WTC11 (cell line): ENCODE measurements around the gene LGR6. TPM values are rescaled to one million over a fixed set of nuclear protein-coding genes. Genes with fewer than 3 reads are reported as not detected.

Experiments
- ATAC-seq: fragments of 200-7000 bp; cut with Tn5 transposase; 2 replicates; pipeline ENCODE4 v1.10.0; 2021; ENCODE audit warnings: mild to moderate bottlenecking, moderate library complexity
- CTCF ChIA-PET: fragments of 300-600 bp; sonication (Branson Sonifier 250); formaldehyde crosslinking; loops from one replicate; lab custom pipeline; 2021; ENCODE audit warnings: antibody characterized with exemption; lab: Charles Lee
- POLR2A ChIA-PET: fragments of 350-600 bp; sonication (Branson Sonifier 250); formaldehyde crosslinking; loops from one replicate; lab custom pipeline; 2021; ENCODE audit warnings: antibody characterized with exemption; lab: Charles Lee
- DNase-seq: peaks from one replicate; pipeline ENCODE4 v3.0.0; 2021; ENCODE audit warnings: low spot score
- H3K27ac Mint-ChIP-seq: 2 replicates; pipeline ENCODE4 v1.8.0; 2021; ENCODE audit warnings: mixed read lengths
- H3K27me3 Mint-ChIP-seq: 2 replicates; pipeline ENCODE4 v1.8.0; 2021; ENCODE audit warnings: low read depth, mild to moderate bottlenecking, moderate library complexity, mixed read lengths
- H3K36me3 Mint-ChIP-seq: 2 replicates; pipeline ENCODE4 v1.8.0; 2021; ENCODE audit warnings: mixed read lengths
- H3K4me1 Mint-ChIP-seq: 2 replicates; pipeline ENCODE4 v1.8.0; 2022; ENCODE audit warnings: mixed read lengths
- H3K4me3 Mint-ChIP-seq: 2 replicates; pipeline ENCODE4 v1.8.0; 2021; ENCODE audit warnings: mild to moderate bottlenecking, moderate library complexity, mixed read lengths
- H3K9me3 Mint-ChIP-seq: 2 replicates; pipeline ENCODE4 v1.8.0; 2021; ENCODE audit warnings: mixed read lengths
- ATF1 ChIP-seq: sonication (generic); formaldehyde crosslinking; IDR thresholded peaks from 2 replicates; pipeline ENCODE4 v1.8.1; 2023; ENCODE audit warnings: mild to moderate bottlenecking, moderate library complexity, missing genetic modification reagents
- ESRRA ChIP-seq: sonication (generic); formaldehyde crosslinking; IDR thresholded peaks from 2 replicates; pipeline ENCODE4 v1.8.1; 2022; ENCODE audit warnings: mild to moderate bottlenecking, missing genetic modification reagents, borderline replicate concordance
- OVOL2 ChIP-seq: fragments of 250-450 bp; sonication (Bioruptor Pico); IDR thresholded peaks from 2 replicates; pipeline ENCODE4 v1.9.0; 2021; ENCODE audit warnings: mild to moderate bottlenecking, borderline replicate concordance
- PRRX2 ChIP-seq: fragments of 250-450 bp; sonication (Bioruptor Pico); IDR thresholded peaks from 2 replicates; pipeline ENCODE4 v1.8.0; 2021; ENCODE audit warnings: mild to moderate bottlenecking
- RORB ChIP-seq: fragments of 250-450 bp; sonication (Bioruptor Pico); IDR thresholded peaks from 2 replicates; pipeline ENCODE4 v1.9.0; 2021; ENCODE audit warnings: mild to moderate bottlenecking
- ZNF416 ChIP-seq: fragments of 250-450 bp; sonication (Bioruptor Pico); IDR thresholded peaks from 2 replicates; pipeline ENCODE4 v1.9.0; 2021; ENCODE audit warnings: mild to moderate bottlenecking, inconsistent platforms
- total RNA-seq: library from RNA; stranded (reverse); gene quantifications from 3 replicates; pipeline ENCODE4 v1.2.3, GENCODE V29; 2021
- TF ChIP-seq, protein P1 (sequence below): sonication (generic); formaldehyde crosslinking; IDR thresholded peaks from 2 replicates; pipeline ENCODE4 v1.8.1; 2023; ENCODE audit warnings: mild to moderate bottlenecking, moderate library complexity, missing genetic modification reagents
- TF ChIP-seq, protein P2 (sequence below): sonication (generic); formaldehyde crosslinking; IDR thresholded peaks from 2 replicates; pipeline ENCODE4 v1.8.1; 2022; ENCODE audit warnings: low read depth, mild to moderate bottlenecking, moderate library complexity, missing genetic modification reagents, borderline replicate concordance
- TF ChIP-seq, protein P3 (sequence below): sonication (generic); formaldehyde crosslinking; IDR thresholded peaks from 2 replicates; pipeline ENCODE4 v1.8.0; 2022; ENCODE audit warnings: mild to moderate bottlenecking, missing genetic modification reagents
- TF ChIP-seq, protein P4 (sequence below): fragments of 250-450 bp; sonication (Bioruptor Pico); IDR thresholded peaks from 2 replicates; pipeline ENCODE4 v1.9.0; 2021; ENCODE audit warnings: mild to moderate bottlenecking, borderline replicate concordance
- TF ChIP-seq, protein P5 (sequence below): fragments of 250-450 bp; sonication (Bioruptor Pico); conservative IDR thresholded peaks from 2 replicates; pipeline ENCODE4 v1.9.0; 2021; ENCODE audit warnings: mild to moderate bottlenecking
- TF ChIP-seq, protein P6 (sequence below): sonication (generic); formaldehyde crosslinking; IDR thresholded peaks from 2 replicates; pipeline ENCODE4 v1.8.1; 2022; ENCODE audit warnings: low read depth, missing genetic modification reagents, borderline replicate concordance
- TF ChIP-seq, protein P7 (sequence below): sonication (generic); formaldehyde crosslinking; IDR thresholded peaks from 2 replicates; pipeline ENCODE4 v1.8.1; 2023; ENCODE audit warnings: mild to moderate bottlenecking, missing genetic modification reagents

Gene LGR6
- total RNA-seq, 1 experiment from 2014 or later, result 1.1 TPM

DNA sequence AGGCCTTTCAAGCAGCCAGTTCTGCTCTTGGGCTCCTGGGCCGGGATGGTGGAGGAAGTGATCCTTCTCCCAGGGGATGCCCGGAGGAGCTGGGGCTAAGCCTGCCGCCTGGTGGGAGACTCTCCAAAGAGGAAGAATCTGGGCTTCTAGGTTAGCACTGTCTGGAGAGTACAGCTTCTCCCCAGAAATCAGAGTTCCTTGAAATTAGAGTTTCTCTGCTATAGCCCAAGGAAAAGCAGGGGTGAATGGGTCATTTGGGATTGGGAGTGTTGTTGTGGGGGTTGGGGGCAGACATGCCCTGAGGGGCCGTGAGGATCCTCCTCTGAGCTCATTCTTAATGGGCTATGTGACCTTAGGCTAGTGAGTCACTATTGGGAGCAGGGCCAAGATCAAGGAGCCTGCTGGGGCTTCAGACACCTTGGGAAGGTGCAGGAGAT lies 6.5 kb downstream of the LGR6 start (continued):
- TF ChIP-seq, protein P1, sequence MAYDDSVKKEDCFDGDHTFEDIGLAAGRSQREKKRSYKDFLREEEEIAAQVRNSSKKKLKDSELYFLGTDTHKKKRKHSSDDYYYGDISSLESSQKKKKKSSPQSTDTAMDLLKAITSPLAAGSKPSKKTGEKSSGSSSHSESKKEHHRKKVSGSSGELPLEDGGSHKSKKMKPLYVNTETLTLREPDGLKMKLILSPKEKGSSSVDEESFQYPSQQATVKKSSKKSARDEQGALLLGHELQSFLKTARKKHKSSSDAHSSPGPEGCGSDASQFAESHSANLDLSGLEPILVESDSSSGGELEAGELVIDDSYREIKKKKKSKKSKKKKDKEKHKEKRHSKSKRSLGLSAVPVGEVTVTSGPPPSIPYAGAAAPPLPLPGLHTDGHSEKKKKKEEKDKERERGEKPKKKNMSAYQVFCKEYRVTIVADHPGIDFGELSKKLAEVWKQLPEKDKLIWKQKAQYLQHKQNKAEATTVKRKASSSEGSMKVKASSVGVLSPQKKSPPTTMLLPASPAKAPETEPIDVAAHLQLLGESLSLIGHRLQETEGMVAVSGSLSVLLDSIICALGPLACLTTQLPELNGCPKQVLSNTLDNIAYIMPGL (CRISPR knock-in tag), result no peak
- TF ChIP-seq, protein P2, sequence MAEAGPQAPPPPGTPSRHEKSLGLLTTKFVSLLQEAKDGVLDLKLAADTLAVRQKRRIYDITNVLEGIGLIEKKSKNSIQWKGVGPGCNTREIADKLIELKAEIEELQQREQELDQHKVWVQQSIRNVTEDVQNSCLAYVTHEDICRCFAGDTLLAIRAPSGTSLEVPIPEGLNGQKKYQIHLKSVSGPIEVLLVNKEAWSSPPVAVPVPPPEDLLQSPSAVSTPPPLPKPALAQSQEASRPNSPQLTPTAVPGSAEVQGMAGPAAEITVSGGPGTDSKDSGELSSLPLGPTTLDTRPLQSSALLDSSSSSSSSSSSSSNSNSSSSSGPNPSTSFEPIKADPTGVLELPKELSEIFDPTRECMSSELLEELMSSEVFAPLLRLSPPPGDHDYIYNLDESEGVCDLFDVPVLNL (CRISPR knock-in tag), result no peak
- no peak for TF ChIP-seq RORB
- no peak for TF ChIP-seq PRRX2 (CRISPR knock-in tag)
- TF ChIP-seq ATF1 (CRISPR knock-in tag), result no peak
- no peak for TF ChIP-seq ZNF416
- no peak for TF ChIP-seq OVOL2 (CRISPR knock-in tag)
- TF ChIP-seq, protein P3, sequence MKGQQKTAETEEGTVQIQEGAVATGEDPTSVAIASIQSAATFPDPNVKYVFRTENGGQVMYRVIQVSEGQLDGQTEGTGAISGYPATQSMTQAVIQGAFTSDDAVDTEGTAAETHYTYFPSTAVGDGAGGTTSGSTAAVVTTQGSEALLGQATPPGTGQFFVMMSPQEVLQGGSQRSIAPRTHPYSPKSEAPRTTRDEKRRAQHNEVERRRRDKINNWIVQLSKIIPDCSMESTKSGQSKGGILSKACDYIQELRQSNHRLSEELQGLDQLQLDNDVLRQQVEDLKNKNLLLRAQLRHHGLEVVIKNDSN (CRISPR knock-in tag), result no peak
- TF ChIP-seq, protein P4, sequence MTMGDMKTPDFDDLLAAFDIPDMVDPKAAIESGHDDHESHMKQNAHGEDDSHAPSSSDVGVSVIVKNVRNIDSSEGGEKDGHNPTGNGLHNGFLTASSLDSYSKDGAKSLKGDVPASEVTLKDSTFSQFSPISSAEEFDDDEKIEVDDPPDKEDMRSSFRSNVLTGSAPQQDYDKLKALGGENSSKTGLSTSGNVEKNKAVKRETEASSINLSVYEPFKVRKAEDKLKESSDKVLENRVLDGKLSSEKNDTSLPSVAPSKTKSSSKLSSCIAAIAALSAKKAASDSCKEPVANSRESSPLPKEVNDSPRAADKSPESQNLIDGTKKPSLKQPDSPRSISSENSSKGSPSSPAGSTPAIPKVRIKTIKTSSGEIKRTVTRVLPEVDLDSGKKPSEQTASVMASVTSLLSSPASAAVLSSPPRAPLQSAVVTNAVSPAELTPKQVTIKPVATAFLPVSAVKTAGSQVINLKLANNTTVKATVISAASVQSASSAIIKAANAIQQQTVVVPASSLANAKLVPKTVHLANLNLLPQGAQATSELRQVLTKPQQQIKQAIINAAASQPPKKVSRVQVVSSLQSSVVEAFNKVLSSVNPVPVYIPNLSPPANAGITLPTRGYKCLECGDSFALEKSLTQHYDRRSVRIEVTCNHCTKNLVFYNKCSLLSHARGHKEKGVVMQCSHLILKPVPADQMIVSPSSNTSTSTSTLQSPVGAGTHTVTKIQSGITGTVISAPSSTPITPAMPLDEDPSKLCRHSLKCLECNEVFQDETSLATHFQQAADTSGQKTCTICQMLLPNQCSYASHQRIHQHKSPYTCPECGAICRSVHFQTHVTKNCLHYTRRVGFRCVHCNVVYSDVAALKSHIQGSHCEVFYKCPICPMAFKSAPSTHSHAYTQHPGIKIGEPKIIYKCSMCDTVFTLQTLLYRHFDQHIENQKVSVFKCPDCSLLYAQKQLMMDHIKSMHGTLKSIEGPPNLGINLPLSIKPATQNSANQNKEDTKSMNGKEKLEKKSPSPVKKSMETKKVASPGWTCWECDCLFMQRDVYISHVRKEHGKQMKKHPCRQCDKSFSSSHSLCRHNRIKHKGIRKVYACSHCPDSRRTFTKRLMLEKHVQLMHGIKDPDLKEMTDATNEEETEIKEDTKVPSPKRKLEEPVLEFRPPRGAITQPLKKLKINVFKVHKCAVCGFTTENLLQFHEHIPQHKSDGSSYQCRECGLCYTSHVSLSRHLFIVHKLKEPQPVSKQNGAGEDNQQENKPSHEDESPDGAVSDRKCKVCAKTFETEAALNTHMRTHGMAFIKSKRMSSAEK (CRISPR knock-in tag), result no peak
- no peak for TF ChIP-seq ESRRA
- TF ChIP-seq, all 79 proteins: peak for 0

DNA sequence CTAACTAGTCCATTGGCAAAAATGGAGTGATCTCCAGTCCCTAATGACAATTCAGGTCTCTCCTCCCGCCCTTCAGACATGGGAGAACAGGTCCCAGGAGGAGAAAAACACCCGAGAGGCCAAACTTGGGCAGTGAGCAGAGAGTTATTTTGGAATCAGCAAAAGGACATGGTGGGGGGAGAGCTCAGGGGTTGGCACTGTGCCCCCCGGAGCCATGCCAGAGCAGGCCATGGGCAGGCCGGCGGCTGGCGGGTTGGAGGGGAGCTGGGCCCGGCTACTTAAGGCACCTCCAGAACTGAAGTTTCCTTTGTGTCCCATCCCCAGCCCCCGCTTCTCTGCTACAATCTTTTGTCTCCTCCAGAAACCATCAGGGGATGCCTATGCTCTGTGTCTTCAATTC lies 7.1 kb downstream of the LGR6 start:
- Mint-ChIP-seq H3K4me3 (no peak overlapping the region), H3K27ac (no peak overlapping the region), H3K4me1 (0 out of 2 replicates have a peak, but pooled peaks cover 3% of the 10 kb centered on the region), H3K27me3 (peaks cover 12% of the 10 kb centered on the region), H3K9me3 (no peaks in the 10 kb centered on the region), H3K36me3 (no peaks in the 10 kb centered on the region)
- TF ChIP-seq, protein P5, sequence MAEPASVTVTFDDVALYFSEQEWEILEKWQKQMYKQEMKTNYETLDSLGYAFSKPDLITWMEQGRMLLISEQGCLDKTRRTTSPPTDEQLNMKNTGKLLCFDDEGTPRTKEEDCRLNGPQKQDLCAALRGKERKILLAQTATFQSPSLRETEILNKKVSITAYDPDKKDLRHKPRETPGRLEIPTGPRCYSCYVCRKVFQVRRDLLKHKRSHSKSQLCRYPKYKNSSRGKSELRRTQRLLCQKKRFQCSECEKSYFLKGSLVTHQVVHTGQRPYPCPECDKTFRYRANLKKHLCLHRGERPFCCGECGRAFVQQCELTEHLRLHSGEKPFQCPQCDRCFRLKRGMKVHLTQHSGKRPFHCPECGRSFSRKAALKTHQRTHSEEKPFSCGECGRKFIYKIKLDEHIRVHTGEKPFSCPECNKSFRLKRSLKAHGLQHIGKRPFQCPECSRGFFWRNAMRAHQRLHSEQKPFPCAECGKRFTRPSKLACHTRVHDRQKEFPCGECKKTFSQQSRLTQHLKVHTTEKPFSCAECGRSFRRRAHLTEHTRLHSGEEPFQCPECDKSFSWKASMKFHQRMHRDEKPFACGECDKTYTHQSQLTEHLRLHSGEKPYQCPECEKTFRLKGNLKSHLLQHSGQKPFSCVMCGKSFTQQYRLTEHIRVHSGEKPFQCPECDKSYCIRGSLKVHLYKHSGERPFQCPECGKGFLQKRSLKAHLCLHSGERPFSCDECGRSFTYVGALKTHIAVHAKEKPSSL (CRISPR knock-in tag), result no peak
- TF ChIP-seq, protein P6, sequence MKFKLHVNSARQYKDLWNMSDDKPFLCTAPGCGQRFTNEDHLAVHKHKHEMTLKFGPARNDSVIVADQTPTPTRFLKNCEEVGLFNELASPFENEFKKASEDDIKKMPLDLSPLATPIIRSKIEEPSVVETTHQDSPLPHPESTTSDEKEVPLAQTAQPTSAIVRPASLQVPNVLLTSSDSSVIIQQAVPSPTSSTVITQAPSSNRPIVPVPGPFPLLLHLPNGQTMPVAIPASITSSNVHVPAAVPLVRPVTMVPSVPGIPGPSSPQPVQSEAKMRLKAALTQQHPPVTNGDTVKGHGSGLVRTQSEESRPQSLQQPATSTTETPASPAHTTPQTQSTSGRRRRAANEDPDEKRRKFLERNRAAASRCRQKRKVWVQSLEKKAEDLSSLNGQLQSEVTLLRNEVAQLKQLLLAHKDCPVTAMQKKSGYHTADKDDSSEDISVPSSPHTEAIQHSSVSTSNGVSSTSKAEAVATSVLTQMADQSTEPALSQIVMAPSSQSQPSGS (CRISPR knock-in tag), result no peak
- TF ChIP-seq, protein P7, sequence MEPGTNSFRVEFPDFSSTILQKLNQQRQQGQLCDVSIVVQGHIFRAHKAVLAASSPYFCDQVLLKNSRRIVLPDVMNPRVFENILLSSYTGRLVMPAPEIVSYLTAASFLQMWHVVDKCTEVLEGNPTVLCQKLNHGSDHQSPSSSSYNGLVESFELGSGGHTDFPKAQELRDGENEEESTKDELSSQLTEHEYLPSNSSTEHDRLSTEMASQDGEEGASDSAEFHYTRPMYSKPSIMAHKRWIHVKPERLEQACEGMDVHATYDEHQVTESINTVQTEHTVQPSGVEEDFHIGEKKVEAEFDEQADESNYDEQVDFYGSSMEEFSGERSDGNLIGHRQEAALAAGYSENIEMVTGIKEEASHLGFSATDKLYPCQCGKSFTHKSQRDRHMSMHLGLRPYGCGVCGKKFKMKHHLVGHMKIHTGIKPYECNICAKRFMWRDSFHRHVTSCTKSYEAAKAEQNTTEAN (CRISPR knock-in tag), result no peak
- CTCF ChIA-PET, result interaction anchor here (0.6 to 1.7 kb wide), 9 partner anchors 11 to 129 kb away, joined by 3 to 19 read pairs (median 6); no protein-coding TSS in a partner anchor
- DNase-seq (no peak), ATAC-seq (no peak)
- POLR2A ChIA-PET, result no interaction called here
